Kidney (tissue), 14 donors: ENCODE measurements around the gene BAZ2B. TPM values are rescaled to one million over a fixed set of nuclear protein-coding genes. Genes with fewer than 3 reads are reported as not detected.

Experiments used
- DNase-seq, 5 donors: peaks; one replicate each; pipeline ENCODE4 v3.0.0-alpha.2; 2013 to 2020
- FAIRE-seq: peaks from 2 replicates; lab custom pipeline; 2012; peaks lifted over from hg19 to GRCh38; lab: Jason Lieb, UNC
- H3K27ac ChIP-seq, 2 donors: one replicate each; pipeline ENCODE4 v1.7.0; 2013; ENCODE audit warnings: low read depth in 2 of 2, low read length in 2 of 2, inconsistent platforms in 1 of 2
- H3K27me3 ChIP-seq: one replicate; pipeline ENCODE4 v1.7.1; 2013; ENCODE audit warnings: low read length, inconsistent platforms; ENCODE audit not compliant: control insufficient read depth, insufficient read depth
- H3K36me3 ChIP-seq, 3 donors: one replicate each; pipeline versions ENCODE4 v1.7.0 to v1.7.1; 2013; ENCODE audit warnings: low read length in 3 of 3, control low read depth in 1 of 3, inconsistent platforms in 1 of 3; ENCODE audit not compliant: insufficient read depth in 3 of 3, control insufficient read depth in 2 of 3
- H3K4me1 ChIP-seq, 3 donors: one replicate each; pipeline versions ENCODE4 v1.7.0 to v1.7.1; 2013; ENCODE audit warnings: low read length in 3 of 3, inconsistent platforms in 1 of 3, low read depth in 1 of 3; ENCODE audit not compliant: control insufficient read depth in 2 of 3, insufficient read depth in 2 of 3
- H3K4me3 ChIP-seq, 3 donors: one replicate each; pipeline versions ENCODE4 v1.7.0 to v1.8.1; 2013; ENCODE audit warnings: low read length in 3 of 3, control low read depth in 1 of 3, inconsistent platforms in 1 of 3
- H3K9ac ChIP-seq, 3 donors: one replicate each; pipeline versions ENCODE4 v1.7.0 to v1.7.1; 2013; ENCODE audit warnings: low read length in 3 of 3, control low read depth in 1 of 3, inconsistent platforms in 1 of 3
- H3K9me3 ChIP-seq, 3 donors: one replicate each; pipeline versions ENCODE4 v1.7.0 to v1.7.1; 2013; ENCODE audit warnings: low read length in 3 of 3, control low read depth in 1 of 3, inconsistent platforms in 1 of 3; ENCODE audit not compliant: control insufficient read depth in 2 of 3, insufficient read depth in 1 of 3
- CTCF ChIP-seq: IDR thresholded peaks from 3 replicates; pipeline ENCODE4 v1.5.1; 2012; ENCODE audit warnings: mild to moderate bottlenecking, moderate library complexity, borderline replicate concordance; ENCODE audit not compliant: insufficient read depth; ENCODE audit errors: extremely low read depth
- intact Hi-C: fragments of 100-400 bp; cut with DNase I; formaldehyde crosslinking; loops from one replicate; pipeline ENCODE4 v1.11.1; 2022
- polyA plus RNA-seq: library from polyadenylated mRNA; stranded (reverse); fragments of 350-450 nt; fragmentation: Illumina TruSeq; extraction: RNeasy Lipid Tissue Mini Kit (QIAGEN cat#74804); gene quantifications from one replicate; pipeline ENCODE4 v1.2.3, GENCODE V29; 2014; ENCODE audit warnings: low read depth, low replicate concordance; ENCODE audit not compliant: insufficient read depth
- total RNA-seq: library from RNA; stranded (reverse); fragmentation: NEBNext Ultra II Directional; extraction: Animal tissue kit (Norgen Biotek cat#: 25700); gene quantifications from one replicate; pipeline ENCODE4 v1.2.1, GENCODE V29; 2021
- donor health status: control.
- donor health status: control.
- donor health status: control.
- donor health status: control.
- donor health status: control.
- donor health status: DM: yes; HTN: yes; CAD: no.
- donor health status: Normal renal cell carcinoma (clear cell type).

The BAZ2B gene
- total and polyA plus RNA-seq, 2 donors from 2014 or later = 5.1 to 87.3 TPM

- intact Hi-C loops = no loop called here
- H3K4me1 ChIP-seq = peaks cover 0 to 5% (median 2%) of the 10 kb centered on the region in 3 donors
- no peak for FAIRE-seq
- no peaks in the 10 kb centered on the region for H3K9me3 ChIP-seq
- H3K36me3 ChIP-seq = no peaks in the 10 kb centered on the region
- TF ChIP-seq CTCF = no peak
- H3K9ac ChIP-seq = peak overlapping the region; percentile 84 to 93 (median 85)
- H3K27ac ChIP-seq = peak overlapping the region; percentile 90 to 95
- H3K4me3 ChIP-seq = peak overlapping the region; percentile 91 to 96 (median 91)
- no peaks in the 10 kb centered on the region for H3K27me3 ChIP-seq
- peak; percentile 98 to 100 (median 99) for DNase-seq
Measured at GRCh38 chr2:159286709-159287441, 329.5 kb downstream of the BAZ2B start.

GRCh38 chr2:159285929-159286708 is 330.2 kb downstream of the BAZ2B start, which contains the start of gene WDSUB1:
TSS of gene WDSUB1 (minus strand) at chr2:159286703. CDS start at chr2:159283069, 3,634 bp downstream.
- intact Hi-C loops = no loop called here
- peak within 1 kb of the TSS; percentile 91 to 96 (median 91) for H3K4me3 ChIP-seq
- no peaks in the 10 kb centered on the region for H3K36me3 ChIP-seq
- no peaks in the 10 kb centered on the region for H3K27me3 ChIP-seq
- peak within 1 kb of the TSS; percentile 84 to 93 (median 85) for H3K9ac ChIP-seq
- no peaks in the 10 kb centered on the region for H3K9me3 ChIP-seq
- H3K27ac ChIP-seq = peak within 1 kb of the TSS; percentile 92 to 95
- no peak for TF ChIP-seq CTCF
- peak; percentile 87 to 94 (median 91) for DNase-seq
- FAIRE-seq = no peak
- H3K4me1 ChIP-seq = peaks cover 0 to 5% (median 2%) of the 10 kb centered on the region in 3 donors

- Histone ChIP-seq H3K27me3 (no peaks in the 10 kb centered on the region), H3K4me3 (peak overlapping the region; percentile 68 to 91 (median 81)), H3K4me1 (peaks cover 0 to 5% (median 2%) of the 10 kb centered on the region in 3 donors), H3K36me3 (no peaks in the 10 kb centered on the region), H3K9ac (peak overlapping the region in 1 of 3 donors; percentile 85), H3K9me3 (no peaks in the 10 kb centered on the region), H3K27ac (peak overlapping the region; percentile 92 to 95)
- DNase-seq (no peak), FAIRE-seq (no peak)
- TF ChIP-seq CTCF = no peak
- intact Hi-C loops = no loop called here
Measured at GRCh38 chr2:159285433-159285832, 330.9 kb downstream of the BAZ2B start.
